Common myeloid progenitor, CD34-positive (primary cell): ENCODE results near the gene KCTD20.

ENCODE experiments used
- CTCF ChIA-PET: fragments of 350-600 bp; sonication (Branson Sonifier 250); formaldehyde crosslinking; loops from one replicate; lab custom pipeline; 2021; ENCODE audit warnings: antibody characterized with exemption; lab: Charles Lee
- POLR2A ChIA-PET: fragments of 350-600 bp; sonication (Branson Sonifier 250); formaldehyde crosslinking; loops from one replicate; lab custom pipeline; 2021; ENCODE audit warnings: antibody characterized with exemption; lab: Charles Lee
- DNase-seq, 3 donors: peaks; one replicate each; pipeline versions ENCODE4 v3.0.0 to v3.0.0-alpha.2; 2013
- H3K27ac ChIP-seq, 2 experiments: 1 replicate in 1 of 2; 2 replicates in 1 of 2; pipeline ENCODE4 v1.7.0; 2013; ENCODE audit warnings: inconsistent platforms in 2 of 2, low read length in 2 of 2, mild to moderate bottlenecking in 2 of 2, low read depth in 1 of 2, moderate library complexity in 1 of 2; ENCODE audit not compliant: severe bottlenecking in 2 of 2, insufficient read depth in 1 of 2, poor library complexity in 1 of 2
- H3K27me3 ChIP-seq, 5 experiments: replicated peaks in 2 of 5; 1 replicate in 3 of 5; 2 replicates in 2 of 5; pipeline versions ENCODE4 v1.6.1 to v1.7.0; 2013; ENCODE audit warnings: low read length in 4 of 5, mild to moderate bottlenecking in 2 of 5, moderate library complexity in 2 of 5, inconsistent platforms in 1 of 5; ENCODE audit not compliant: insufficient read depth in 5 of 5, control insufficient read depth in 4 of 5
- H3K36me3 ChIP-seq, 4 experiments: 1 replicate in 2 of 4; 2 replicates in 2 of 4; pipeline versions ENCODE4 v1.6.1 to v1.7.0; 2013; ENCODE audit warnings: low read length in 3 of 4, control low read depth in 1 of 4, mild to moderate bottlenecking in 1 of 4; ENCODE audit not compliant: control insufficient read depth in 4 of 4, insufficient read depth in 4 of 4
- H3K4me1 ChIP-seq, 4 experiments: 1 replicate in 3 of 4; 2 replicates in 1 of 4; pipeline versions ENCODE4 v1.6.1 to v1.7.1; 2013; ENCODE audit warnings: low read length in 3 of 4, mild to moderate bottlenecking in 3 of 4, control low read depth in 1 of 4, inconsistent platforms in 1 of 4, moderate library complexity in 1 of 4; ENCODE audit not compliant: control insufficient read depth in 4 of 4, insufficient read depth in 4 of 4; ENCODE audit errors: control extremely low read depth in 1 of 4
- H3K4me3 ChIP-seq, 7 experiments: 1 replicate in 4 of 7; 2 replicates in 3 of 7; pipeline versions ENCODE4 v1.5.1 to v1.7.0; 2013; ENCODE audit warnings: mild to moderate bottlenecking in 7 of 7, low read length in 6 of 7, moderate library complexity in 6 of 7, inconsistent platforms in 2 of 7, low read depth in 2 of 7, control low read depth in 1 of 7; ENCODE audit not compliant: insufficient read depth in 4 of 7, control insufficient read depth in 1 of 7; ENCODE audit errors: extremely low read depth in 1 of 7
- H3K9me3 ChIP-seq, 5 experiments: 1 replicate in 4 of 5; 2 replicates in 1 of 5; pipeline versions ENCODE4 v1.6.1 to v1.7.1; 2013; ENCODE audit warnings: low read length in 4 of 5, mild to moderate bottlenecking in 2 of 5, inconsistent platforms in 1 of 5, low read depth in 1 of 5, moderate library complexity in 1 of 5; ENCODE audit not compliant: control insufficient read depth in 4 of 5, insufficient read depth in 2 of 5; ENCODE audit errors: control extremely low read depth in 1 of 5
- WGBS: methylation state at CpG from one replicate; pipeline ENCODE4 v1.1.5; 2013; ENCODE audit not compliant: insufficient coverage; 5-methylcytosine and 5-hydroxymethylcytosine counted together

Gene KCTD20

GRCh38 chr6:36489426-36489825 is 46.6 kb downstream of the KCTD20 start:
- DNase-seq = no peak
- Histone ChIP-seq H3K4me3 (no peak overlapping the region), H3K4me1 (peaks cover 0 to 13% (median 2%) of the 10 kb centered on the region in 4 experiments), H3K9me3 (no peaks in the 10 kb centered on the region), H3K36me3 (peaks cover 16 to 70% (median 45%) of the 10 kb centered on the region in 4 experiments), H3K27ac (no peak overlapping the region), H3K27me3 (no peaks in the 10 kb centered on the region)
- CTCF ChIA-PET = interaction anchor here (1.4 kb wide), 1 partner anchor 30 kb away, joined by 4 read pairs; no protein-coding TSS in a partner anchor
- POLR2A ChIA-PET = interaction anchor here (1.2 kb wide), 1 partner anchor 8 kb away, joined by 5 read pairs; no protein-coding TSS in a partner anchor
- WGBS = 95% methylated on average over 2 of the region's 4 CpGs

- 96% methylated on average over 5 of the region's 7 CpGs for WGBS
- ChIA-PET POLR2A (no interaction called here), CTCF (no interaction called here)
- no peak overlapping the region for H3K4me3 ChIP-seq
- H3K9me3 ChIP-seq = no peaks in the 10 kb centered on the region
- DNase-seq = no peak
- H3K27me3 ChIP-seq = no peaks in the 10 kb centered on the region
- peaks cover 18 to 73% (median 48%) of the 10 kb centered on the region in 4 experiments for H3K36me3 ChIP-seq
- peaks cover 0 to 16% (median 2%) of the 10 kb centered on the region in 4 experiments for H3K4me1 ChIP-seq
- no peak overlapping the region for H3K27ac ChIP-seq
Measured at GRCh38 chr6:36491378-36491965, 48.7 kb downstream of the KCTD20 start.

- no peak for DNase-seq
- 100% methylated on average over 4 of the region's 4 CpGs for WGBS
- Histone ChIP-seq H3K4me1 (peaks cover 0 to 16% (median 2%) of the 10 kb centered on the region in 4 experiments), H3K27me3 (no peaks in the 10 kb centered on the region), H3K27ac (no peak overlapping the region), H3K9me3 (no peaks in the 10 kb centered on the region), H3K36me3 (peaks cover 18 to 73% (median 47%) of the 10 kb centered on the region in 4 experiments), H3K4me3 (no peak overlapping the region)
- ChIA-PET POLR2A (no interaction called here), CTCF (no interaction called here)
Measured at GRCh38 chr6:36492092-36492491, 49.3 kb downstream of the KCTD20 start.

- Histone ChIP-seq H3K27me3 (no peaks in the 10 kb centered on the region), H3K27ac (no peak overlapping the region), H3K9me3 (no peaks in the 10 kb centered on the region), H3K4me1 (peaks cover 0 to 16% (median 2%) of the 10 kb centered on the region in 4 experiments), H3K36me3 (peaks cover 20 to 73% (median 48%) of the 10 kb centered on the region in 4 experiments), H3K4me3 (no peak overlapping the region)
- no peak for DNase-seq
- ChIA-PET POLR2A (no interaction called here), CTCF (interaction anchor here (0.9 kb wide), 1 partner anchor 30 kb away, joined by 6 read pairs; no protein-coding TSS in a partner anchor)
- WGBS = no CpG with 5 or more reads among the region's 1 CpG
Measured at GRCh38 chr6:36492621-36493020, 49.8 kb downstream of the KCTD20 start.

GRCh38 chr6:36493319-36493718 is 50.5 kb downstream of the KCTD20 start:
- WGBS = 100% methylated on average over 2 of the region's 6 CpGs
- CTCF ChIA-PET = interaction anchor here (0.9 kb wide), 1 partner anchor 30 kb away, joined by 6 read pairs; no protein-coding TSS in a partner anchor
- H3K4me3 ChIP-seq = no peak overlapping the region
- H3K27me3 ChIP-seq = no peaks in the 10 kb centered on the region
- H3K36me3 ChIP-seq = peaks cover 17 to 73% (median 49%) of the 10 kb centered on the region in 4 experiments
- no peaks in the 10 kb centered on the region for H3K9me3 ChIP-seq
- peaks cover 0 to 16% (median 2%) of the 10 kb centered on the region in 4 experiments for H3K4me1 ChIP-seq
- no peak for DNase-seq
- H3K27ac ChIP-seq = no peak overlapping the region
- POLR2A ChIA-PET = no interaction called here

GRCh38 chr6:36493859-36494258 is 51.1 kb downstream of the KCTD20 start:
- CTCF ChIA-PET = no interaction called here
- 83% methylated on average over 1 of the region's 2 CpGs for WGBS
- POLR2A ChIA-PET = no interaction called here
- Histone ChIP-seq H3K9me3 (no peaks in the 10 kb centered on the region), H3K4me3 (no peak overlapping the region), H3K36me3 (peaks cover 20 to 73% (median 47%) of the 10 kb centered on the region in 4 experiments), H3K4me1 (peaks cover 0 to 16% (median 2%) of the 10 kb centered on the region in 4 experiments), H3K27ac (no peak overlapping the region), H3K27me3 (no peaks in the 10 kb centered on the region)
- DNase-seq = peak in 1 of 3 donors; percentile 11

- ChIA-PET POLR2A (no interaction called here), CTCF (no interaction called here)
- DNase-seq = no peak
- Histone ChIP-seq H3K4me3 (no peak overlapping the region), H3K27ac (no peak overlapping the region), H3K9me3 (no peaks in the 10 kb centered on the region), H3K27me3 (no peaks in the 10 kb centered on the region), H3K36me3 (peaks cover 28 to 73% (median 50%) of the 10 kb centered on the region in 4 experiments), H3K4me1 (peaks cover 0 to 16% (median 2%) of the 10 kb centered on the region in 4 experiments)
- 100% methylated on average over 4 of the region's 5 CpGs for WGBS
Measured at GRCh38 chr6:36495086-36495485, 52.3 kb downstream of the KCTD20 start.
